NCI-H1694 treated with DMSO at 0.1 percent for 48 hours (cell line): ENCODE measurements around the gene C2orf72.
"Not testable (repeated sequence)": the region's sequence is repeated elsewhere in the genome, so short reads cannot be mapped to it uniquely, and the experiment has no call there.

Experiments
- DNase-seq: peaks from one replicate; lab custom pipeline; 2025; lab: John Stamatoyannopoulos, UW

Gene C2orf72

GRCh38 chr2:231037202-231037730, at the start of gene C2orf72:
TSS of gene C2orf72 (plus strand) at chr2:231037523. CDS start at chr2:231037566, 43 bp downstream.
- DNase-seq: peak; percentile 13

- no peak for DNase-seq
Measured at GRCh38 chr2:230989731-230990130, 47.6 kb upstream of the C2orf72 start.

- DNase-seq: no peak
Measured at GRCh38 chr2:230990131-230990898, 47.0 kb upstream of the C2orf72 start.

GRCh38 chr2:230990899-230991150, 46.5 kb upstream of the C2orf72 start:
- DNase-seq: no peak

- no peak for DNase-seq
Measured at GRCh38 chr2:230991598-230991997, 45.7 kb upstream of the C2orf72 start.

- no peak for DNase-seq
Measured at GRCh38 chr2:230995821-230996220, 41.5 kb upstream of the C2orf72 start, which contains the start of gene SPATA3. TSS of gene SPATA3 (plus strand) at chr2:230996121. CDS start at chr2:230996234, 113 bp downstream.

- no peak for DNase-seq
Measured at GRCh38 chr2:230996661-230997060, 40.7 kb upstream of the C2orf72 start.

GRCh38 chr2:230998882-230999281, 38.4 kb upstream of the C2orf72 start:
- no peak for DNase-seq

- DNase-seq: no peak
Measured at GRCh38 chr2:230999477-230999876, 37.8 kb upstream of the C2orf72 start.

- no peak for DNase-seq
Measured at GRCh38 chr2:231000211-231000904, 37.0 kb upstream of the C2orf72 start.

GRCh38 chr2:231001036-231001435, 36.3 kb upstream of the C2orf72 start:
- DNase-seq: no peak

- no peak for DNase-seq
Measured at GRCh38 chr2:231001921-231002320, 35.4 kb upstream of the C2orf72 start.

- DNase-seq: no peak
Measured at GRCh38 chr2:231002641-231003040, 34.7 kb upstream of the C2orf72 start.

- DNase-seq: no peak
Measured at GRCh38 chr2:231003186-231003585, 34.1 kb upstream of the C2orf72 start.

- not testable (repeated sequence) for DNase-seq
Measured at GRCh38 chr2:231004930-231005329, 32.4 kb upstream of the C2orf72 start.

- no peak for DNase-seq
Measured at GRCh38 chr2:231007286-231008098, 29.8 kb upstream of the C2orf72 start.

- no peak for DNase-seq
Measured at GRCh38 chr2:231008131-231008530, 29.2 kb upstream of the C2orf72 start.

- DNase-seq: no peak
Measured at GRCh38 chr2:231009236-231009919, 27.9 kb upstream of the C2orf72 start.

- no peak for DNase-seq
Measured at GRCh38 chr2:231010201-231010730, 27.1 kb upstream of the C2orf72 start.

GRCh38 chr2:231011526-231011925, 25.8 kb upstream of the C2orf72 start:
- DNase-seq: no peak

- no peak for DNase-seq
Measured at GRCh38 chr2:231012463-231012862, 24.9 kb upstream of the C2orf72 start.

GRCh38 chr2:231013820-231014219, 23.5 kb upstream of the C2orf72 start:
- no peak for DNase-seq
